Bronchial epithelial cell (primary cell): ENCODE measurements around the gene INPP4B. TPM values are rescaled to one million over a fixed set of nuclear protein-coding genes. Genes with fewer than 3 reads are reported as not detected.
A peak's percentile ranks its signal among the peaks of the same experiment; 100 is the strongest.
"Not testable (repeated sequence)": the region's sequence is repeated elsewhere in the genome, so short reads cannot be mapped to it uniquely, and the experiment has no call there.

ENCODE experiments used
- DNase-seq: peaks from one replicate; pipeline ENCODE4 v3.0.0-alpha.2; 2010; ENCODE audit warnings: low read depth
- FAIRE-seq: peaks from 2 replicates; lab custom pipeline; 2011; peaks lifted over from hg19 to GRCh38; lab: Jason Lieb, UNC
- H3K27me3 ChIP-seq: 2 replicates; pipeline ENCODE4 v1.5.1; 2011; ENCODE audit warnings: low read length; ENCODE audit not compliant: control insufficient read depth, insufficient read depth
- H3K36me3 ChIP-seq: 2 replicates; pipeline ENCODE4 v1.5.1; 2011; ENCODE audit warnings: low read length; ENCODE audit not compliant: control insufficient read depth, insufficient read depth
- H3K4me3 ChIP-seq: 2 replicates; pipeline ENCODE4 v1.5.1; 2011; ENCODE audit warnings: mild to moderate bottlenecking, low read depth, low read length, control low read depth
- total RNA-seq: library from RNA; depleted of rRNA; stranded (reverse); fragments of >200 nt; gene quantifications from 2 replicates; pipeline ENCODE4 v1.2.1, GENCODE V29; 2014
- TF ChIP-seq, protein P1 (sequence below): IDR thresholded peaks from 2 replicates; pipeline ENCODE4 v1.5.1; 2011; ENCODE audit warnings: mild to moderate bottlenecking, moderate library complexity, low read length, control low read depth, inconsistent platforms; ENCODE audit not compliant: insufficient read depth, severe bottlenecking

Gene INPP4B
- total RNA-seq, 1 donor from 2014 or later: 74.8 TPM

DNA sequence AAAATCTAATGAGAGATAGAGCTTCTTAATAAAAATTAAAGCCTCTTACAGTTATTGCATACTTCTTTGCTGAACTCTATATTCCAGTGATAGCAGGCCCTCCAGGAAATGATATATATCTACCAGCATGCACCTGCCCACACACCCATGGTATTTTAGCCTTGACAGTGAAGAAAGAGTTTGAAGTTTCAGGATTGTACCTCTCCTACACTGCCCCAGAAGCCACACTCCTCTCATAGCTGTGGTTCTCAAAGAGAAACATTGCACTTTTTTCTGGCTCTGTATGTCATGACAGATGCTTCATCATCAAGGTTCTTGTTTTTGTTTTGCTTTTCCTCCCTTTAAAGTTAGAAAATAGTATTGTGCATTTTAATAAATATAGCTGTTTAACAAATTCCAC, 34.0 kb downstream of the INPP4B start:
- H3K36me3 ChIP-seq: no peaks in the 10 kb centered on the region
- TF ChIP-seq, protein P1, sequence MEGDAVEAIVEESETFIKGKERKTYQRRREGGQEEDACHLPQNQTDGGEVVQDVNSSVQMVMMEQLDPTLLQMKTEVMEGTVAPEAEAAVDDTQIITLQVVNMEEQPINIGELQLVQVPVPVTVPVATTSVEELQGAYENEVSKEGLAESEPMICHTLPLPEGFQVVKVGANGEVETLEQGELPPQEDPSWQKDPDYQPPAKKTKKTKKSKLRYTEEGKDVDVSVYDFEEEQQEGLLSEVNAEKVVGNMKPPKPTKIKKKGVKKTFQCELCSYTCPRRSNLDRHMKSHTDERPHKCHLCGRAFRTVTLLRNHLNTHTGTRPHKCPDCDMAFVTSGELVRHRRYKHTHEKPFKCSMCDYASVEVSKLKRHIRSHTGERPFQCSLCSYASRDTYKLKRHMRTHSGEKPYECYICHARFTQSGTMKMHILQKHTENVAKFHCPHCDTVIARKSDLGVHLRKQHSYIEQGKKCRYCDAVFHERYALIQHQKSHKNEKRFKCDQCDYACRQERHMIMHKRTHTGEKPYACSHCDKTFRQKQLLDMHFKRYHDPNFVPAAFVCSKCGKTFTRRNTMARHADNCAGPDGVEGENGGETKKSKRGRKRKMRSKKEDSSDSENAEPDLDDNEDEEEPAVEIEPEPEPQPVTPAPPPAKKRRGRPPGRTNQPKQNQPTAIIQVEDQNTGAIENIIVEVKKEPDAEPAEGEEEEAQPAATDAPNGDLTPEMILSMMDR: no peak
- H3K27me3 ChIP-seq: no peaks in the 10 kb centered on the region
- FAIRE-seq: no peak
- H3K4me3 ChIP-seq: no peak overlapping the region
- DNase-seq: no peak

DNA sequence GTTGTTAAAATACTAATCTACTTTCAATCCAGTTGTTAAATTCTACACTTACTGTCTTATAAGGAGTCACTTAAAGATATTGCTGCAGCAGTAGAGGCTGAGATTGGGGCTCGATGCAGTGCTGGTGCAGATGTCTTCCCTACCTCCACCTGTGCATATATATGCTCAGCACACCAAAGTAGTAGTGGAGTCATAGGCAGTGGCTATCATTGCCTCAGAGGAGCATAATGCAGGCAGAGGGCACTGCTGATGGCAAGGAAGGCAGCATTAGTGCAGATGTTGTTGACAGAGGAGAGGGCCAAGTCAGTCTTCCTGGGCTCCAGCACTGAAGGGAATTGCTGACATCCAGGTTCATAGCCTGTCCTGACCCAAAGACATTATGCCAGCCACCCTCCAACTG, 35.1 kb downstream of the INPP4B start:
- FAIRE-seq (peak; percentile 47), DNase-seq (no peak)
- TF ChIP-seq, protein P1: no peak
- H3K36me3 ChIP-seq: no peaks in the 10 kb centered on the region
- no peaks in the 10 kb centered on the region for H3K27me3 ChIP-seq
- H3K4me3 ChIP-seq: no peak overlapping the region

DNA sequence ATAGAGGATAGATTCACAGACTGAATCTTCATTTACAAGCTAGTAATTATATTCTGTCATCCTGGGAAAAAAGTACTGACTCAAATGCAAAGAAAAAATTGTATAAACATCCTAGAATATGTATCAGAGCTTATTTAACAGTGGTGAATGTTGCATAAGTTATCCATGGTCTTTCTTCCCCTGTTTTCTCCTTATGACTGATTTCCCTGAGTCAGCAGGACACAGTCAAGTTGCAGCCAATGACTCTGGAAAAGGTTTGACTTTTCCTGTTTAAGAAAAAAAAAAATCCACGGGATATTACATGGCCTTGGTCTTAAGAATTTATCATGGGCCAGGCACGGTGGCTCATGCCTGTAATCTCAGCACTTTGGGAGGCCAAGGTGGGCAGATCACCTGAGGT, 36.5 kb downstream of the INPP4B start:
- FAIRE-seq (no peak), DNase-seq (no peak)
- Histone ChIP-seq H3K27me3 (no peaks in the 10 kb centered on the region), H3K4me3 (no peak overlapping the region), H3K36me3 (no peaks in the 10 kb centered on the region)
- TF ChIP-seq, protein P1: no peak

DNA sequence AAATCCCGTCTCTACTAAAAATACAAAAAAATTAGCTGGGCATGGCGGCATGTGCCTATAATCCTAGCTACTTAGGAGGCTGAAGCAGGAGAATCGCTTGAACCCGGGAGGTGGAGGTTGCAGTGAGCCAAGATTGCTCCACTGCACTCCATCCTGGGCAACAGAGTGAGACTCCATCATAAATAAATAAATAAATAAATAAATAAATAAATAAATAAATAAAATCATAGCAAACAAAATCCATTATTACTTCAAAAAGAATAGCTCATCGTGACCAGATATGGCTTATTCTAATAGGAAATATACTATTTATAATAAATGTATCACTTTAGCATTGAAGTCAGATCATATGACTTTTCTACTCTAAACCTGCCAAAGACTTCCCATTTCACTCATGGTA, 42.2 kb downstream of the INPP4B start:
- H3K36me3 ChIP-seq, DNase-seq, H3K4me3 ChIP-seq, H3K27me3 ChIP-seq, FAIRE-seq: not testable (repeated sequence)

DNA sequence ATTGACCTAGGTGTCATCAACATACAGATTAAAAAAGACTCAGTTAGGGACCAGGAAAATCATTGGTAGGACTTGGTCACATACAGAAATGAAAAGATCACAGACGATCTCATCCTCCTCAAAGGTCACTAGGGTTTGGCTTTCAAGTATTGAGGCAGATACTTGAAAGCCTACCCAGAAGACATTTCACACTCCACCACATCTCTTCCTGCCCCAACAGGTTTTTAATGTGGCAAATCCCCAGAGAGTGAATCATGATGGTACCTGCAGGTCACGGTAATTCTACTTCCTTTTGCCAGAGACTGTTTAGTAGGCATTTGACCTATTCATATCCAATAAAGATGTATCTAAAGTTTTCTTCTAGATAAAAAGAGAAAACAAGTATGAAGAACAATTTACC, 44.1 kb downstream of the INPP4B start:
- no peaks in the 10 kb centered on the region for H3K36me3 ChIP-seq
- H3K4me3 ChIP-seq: no peak overlapping the region
- FAIRE-seq (no peak), DNase-seq (peak; percentile 94)
- TF ChIP-seq, protein P1: no peak
- no peaks in the 10 kb centered on the region for H3K27me3 ChIP-seq

DNA sequence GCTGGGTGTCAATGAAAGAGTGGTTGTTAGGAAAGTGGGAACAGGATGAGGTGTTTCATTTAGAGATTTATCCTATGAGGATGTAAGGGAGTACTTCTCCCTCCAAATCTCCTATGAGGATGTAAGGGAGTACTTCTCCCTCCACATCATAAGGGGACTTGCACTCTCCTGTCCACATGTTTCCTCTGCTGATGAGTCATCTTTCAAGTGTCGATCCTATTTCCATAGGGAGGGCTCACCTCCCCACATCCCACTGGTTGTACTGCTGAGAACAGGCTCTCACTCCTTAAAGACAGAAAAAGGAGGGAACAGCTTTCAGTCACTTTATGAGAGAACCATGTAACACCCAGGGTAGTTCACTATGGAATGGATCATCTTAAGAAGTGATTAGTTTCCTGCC, 65.0 kb downstream of the INPP4B start:
- no peaks in the 10 kb centered on the region for H3K36me3 ChIP-seq
- TF ChIP-seq, protein P1: no peak

More for the DNA sequence above, 65.0 kb downstream of the INPP4B start:
- FAIRE-seq (no peak), DNase-seq (peak; percentile 10)
- no peaks in the 10 kb centered on the region for H3K27me3 ChIP-seq
- no peak overlapping the region for H3K4me3 ChIP-seq
